Measurements from ENCODE around the gene MVB12B.

Gene MVB12B

DNA sequence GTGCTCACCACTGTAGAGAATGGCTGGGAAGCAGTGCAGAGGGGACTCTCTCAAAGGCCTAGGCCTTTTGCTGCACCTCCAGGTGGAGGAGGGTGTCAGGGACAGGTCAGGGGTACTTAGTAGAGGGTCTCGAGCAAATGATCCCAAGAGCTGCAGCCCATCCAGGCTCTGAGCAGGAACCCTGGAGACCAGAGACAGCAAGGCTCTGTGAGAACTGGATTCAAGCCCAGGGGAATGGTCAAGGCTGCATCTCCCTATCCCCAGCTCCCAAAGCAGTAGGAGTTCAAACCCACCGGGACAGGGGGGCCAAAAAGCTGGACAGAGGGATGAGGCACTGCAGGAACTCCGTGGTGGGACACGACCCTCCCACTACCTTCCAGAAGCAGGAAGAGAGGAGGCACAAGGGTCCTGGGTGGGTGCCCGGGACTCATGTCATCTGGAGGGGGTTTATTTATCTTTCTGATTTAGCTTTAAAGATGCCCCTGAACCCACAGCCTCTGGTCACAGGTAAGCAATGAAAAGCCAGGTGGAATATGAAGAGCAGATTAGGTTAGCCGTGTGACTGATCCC is 124.8 kb downstream of the MVB12B start:
- no peak for DNase-seq (ENCODE audit: low read depth)
- no peak for TF ChIP-seq POLR2A (IDR thresholded peaks at IDR 0.05; ENCODE audit: extremely low read depth, insufficient read length)
- no peak for TF ChIP-seq MYC (IDR thresholded peaks at IDR 0.05; ENCODE audit: low read depth, low read length)
- TF ChIP-seq, protein P1, sequence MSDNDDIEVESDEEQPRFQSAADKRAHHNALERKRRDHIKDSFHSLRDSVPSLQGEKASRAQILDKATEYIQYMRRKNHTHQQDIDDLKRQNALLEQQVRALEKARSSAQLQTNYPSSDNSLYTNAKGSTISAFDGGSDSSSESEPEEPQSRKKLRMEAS (IDR thresholded peaks at IDR 0.05; ENCODE audit: low read depth, low read length): no peak
- TF ChIP-seq, protein P2, sequence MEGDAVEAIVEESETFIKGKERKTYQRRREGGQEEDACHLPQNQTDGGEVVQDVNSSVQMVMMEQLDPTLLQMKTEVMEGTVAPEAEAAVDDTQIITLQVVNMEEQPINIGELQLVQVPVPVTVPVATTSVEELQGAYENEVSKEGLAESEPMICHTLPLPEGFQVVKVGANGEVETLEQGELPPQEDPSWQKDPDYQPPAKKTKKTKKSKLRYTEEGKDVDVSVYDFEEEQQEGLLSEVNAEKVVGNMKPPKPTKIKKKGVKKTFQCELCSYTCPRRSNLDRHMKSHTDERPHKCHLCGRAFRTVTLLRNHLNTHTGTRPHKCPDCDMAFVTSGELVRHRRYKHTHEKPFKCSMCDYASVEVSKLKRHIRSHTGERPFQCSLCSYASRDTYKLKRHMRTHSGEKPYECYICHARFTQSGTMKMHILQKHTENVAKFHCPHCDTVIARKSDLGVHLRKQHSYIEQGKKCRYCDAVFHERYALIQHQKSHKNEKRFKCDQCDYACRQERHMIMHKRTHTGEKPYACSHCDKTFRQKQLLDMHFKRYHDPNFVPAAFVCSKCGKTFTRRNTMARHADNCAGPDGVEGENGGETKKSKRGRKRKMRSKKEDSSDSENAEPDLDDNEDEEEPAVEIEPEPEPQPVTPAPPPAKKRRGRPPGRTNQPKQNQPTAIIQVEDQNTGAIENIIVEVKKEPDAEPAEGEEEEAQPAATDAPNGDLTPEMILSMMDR (IDR thresholded peaks at IDR 0.05; ENCODE audit: low read depth, low read length): no peak

DNA sequence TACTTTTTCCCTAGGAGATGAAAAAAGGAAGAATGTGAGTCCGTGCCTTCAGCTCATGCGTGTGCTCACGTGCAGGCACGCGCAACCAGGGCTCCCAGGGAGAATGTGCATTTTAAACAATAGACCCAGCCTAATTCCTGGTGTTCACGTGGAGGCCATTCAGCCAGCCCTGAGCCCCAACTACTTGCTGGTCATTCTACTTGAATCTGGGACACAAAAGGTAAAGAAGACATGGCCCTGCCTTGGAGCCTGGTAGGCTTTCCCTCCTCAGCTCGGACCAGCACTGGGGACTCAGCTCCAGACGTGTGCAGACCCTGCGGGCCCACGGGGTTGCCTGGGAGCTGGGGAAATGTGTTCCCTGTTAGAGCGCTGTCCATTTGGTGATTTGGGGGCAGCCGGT is 125.5 kb downstream of the MVB12B start:
- no peak for DNase-seq (ENCODE audit: low read depth)
- no peak for TF ChIP-seq MYC (IDR thresholded peaks at IDR 0.05; ENCODE audit: low read depth, low read length)
- no peak for TF ChIP-seq POLR2A (IDR thresholded peaks at IDR 0.05; ENCODE audit: extremely low read depth, insufficient read length)
- TF ChIP-seq, protein P2 (IDR thresholded peaks at IDR 0.05; ENCODE audit: low read depth, low read length): no peak
- TF ChIP-seq, protein P1 (IDR thresholded peaks at IDR 0.05; ENCODE audit: low read depth, low read length): no peak
- H3K4me3 ChIP-seq (ENCODE audit: low read depth, low read length): no peak overlapping the region

More for the DNA sequence above, 124.8 kb downstream of the MVB12B start:
- no peak overlapping the region for H3K4me3 ChIP-seq (ENCODE audit: low read depth, low read length)

DNA sequence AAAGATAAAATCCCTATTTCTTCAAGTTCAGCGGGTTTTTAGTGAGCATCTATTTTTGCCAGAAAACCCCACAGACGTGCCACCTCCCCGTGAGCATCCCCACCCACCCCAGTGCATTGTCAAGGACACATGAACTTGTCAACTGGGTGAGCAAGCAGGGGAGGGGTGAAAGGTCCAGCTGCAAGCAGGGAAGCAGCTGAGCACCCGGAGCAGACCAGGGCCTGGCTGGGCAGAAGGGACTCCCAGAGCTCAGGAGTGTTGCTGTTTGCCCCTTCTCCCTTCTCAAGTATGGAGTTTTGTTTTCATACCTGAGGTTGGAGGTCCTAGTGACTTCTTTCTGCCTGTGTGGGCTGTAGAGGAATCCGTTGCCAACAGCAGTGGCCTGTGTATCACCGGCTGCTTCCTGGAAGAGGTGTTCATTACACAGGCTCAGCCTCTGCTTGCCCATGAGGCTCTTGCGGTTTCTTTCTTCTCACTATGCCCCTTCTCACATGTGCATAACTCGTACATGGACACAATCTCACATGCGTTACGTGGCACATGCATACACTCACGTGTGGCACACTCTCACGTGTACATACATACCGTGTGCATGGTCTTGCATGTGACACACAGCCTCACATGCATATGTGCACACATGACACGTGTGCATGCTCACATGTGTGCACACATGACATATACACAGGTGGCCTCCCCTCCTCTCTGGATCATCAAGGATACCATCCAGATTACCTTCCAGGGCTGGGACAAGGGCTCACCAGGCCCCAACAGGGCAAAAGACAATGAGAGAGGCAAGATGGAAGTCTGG is 126.7 kb downstream of the MVB12B start:
- no peak for TF ChIP-seq MYC (IDR thresholded peaks at IDR 0.05; ENCODE audit: low read depth, low read length)
- TF ChIP-seq POLR2A (IDR thresholded peaks at IDR 0.05; ENCODE audit: extremely low read depth, insufficient read length): no peak
- TF ChIP-seq, protein P2 (IDR thresholded peaks at IDR 0.05; ENCODE audit: low read depth, low read length): no peak
- TF ChIP-seq, protein P1 (IDR thresholded peaks at IDR 0.05; ENCODE audit: low read depth, low read length): no peak
- DNase-seq (ENCODE audit: low read depth): no peak
- H3K4me3 ChIP-seq (ENCODE audit: low read depth, low read length): no peak overlapping the region

DNA sequence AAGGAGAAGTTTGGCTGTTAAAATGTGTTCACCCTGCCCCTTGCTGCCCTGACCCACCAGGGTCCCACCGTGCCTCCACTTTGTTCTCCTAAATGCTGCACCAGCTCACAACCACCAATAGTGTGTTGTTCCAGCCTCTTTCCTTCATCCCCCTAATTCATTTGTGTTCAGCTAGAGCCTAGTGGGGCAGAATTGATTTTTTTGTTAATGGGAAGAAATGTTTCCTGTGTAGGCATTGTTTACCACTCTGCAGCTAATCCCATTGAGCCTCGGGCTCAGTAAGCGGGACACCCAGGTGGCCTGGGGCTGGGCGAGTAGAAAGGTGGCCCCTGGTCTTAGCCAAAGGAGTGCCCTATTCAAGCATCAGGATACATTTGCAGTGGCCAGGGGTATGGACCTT is 127.6 kb downstream of the MVB12B start:
- no peak overlapping the region for H3K4me3 ChIP-seq (ENCODE audit: low read depth, low read length)

DNA sequence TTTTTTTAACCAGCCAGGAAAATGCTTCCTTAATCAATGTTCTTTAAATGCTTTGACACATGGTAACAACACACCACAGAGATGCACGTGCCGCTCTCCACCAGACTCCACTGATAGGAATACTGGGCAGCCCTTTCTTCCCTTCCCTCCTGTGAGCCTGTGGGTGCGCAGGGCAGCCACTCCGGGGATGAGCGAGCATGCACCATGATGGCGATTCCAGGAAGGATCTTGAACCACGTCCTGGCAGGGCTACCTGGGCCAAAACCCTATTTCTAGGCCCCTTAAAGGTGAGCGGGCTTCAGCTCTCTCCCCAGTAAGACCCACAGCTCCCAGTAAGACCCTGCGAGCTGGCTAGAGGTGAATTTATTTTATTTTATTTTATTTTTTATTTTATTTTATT is 128.2 kb downstream of the MVB12B start:
- no peak for DNase-seq (ENCODE audit: low read depth)
- H3K4me3 ChIP-seq (ENCODE audit: low read depth, low read length): no peak overlapping the region
- TF ChIP-seq MYC (IDR thresholded peaks at IDR 0.05; ENCODE audit: low read depth, low read length): no peak
- TF ChIP-seq, protein P1 (IDR thresholded peaks at IDR 0.05; ENCODE audit: low read depth, low read length): no peak
- TF ChIP-seq POLR2A (IDR thresholded peaks at IDR 0.05; ENCODE audit: extremely low read depth, insufficient read length): no peak
- TF ChIP-seq, protein P2 (IDR thresholded peaks at IDR 0.05; ENCODE audit: low read depth, low read length): no peak

More for the DNA sequence above, 127.6 kb downstream of the MVB12B start:
- no peak for DNase-seq (ENCODE audit: low read depth)
- TF ChIP-seq MYC (IDR thresholded peaks at IDR 0.05; ENCODE audit: low read depth, low read length) (no peak), POLR2A (IDR thresholded peaks at IDR 0.05; ENCODE audit: extremely low read depth, insufficient read length) (no peak)
- TF ChIP-seq, protein P1 (IDR thresholded peaks at IDR 0.05; ENCODE audit: low read depth, low read length): no peak
- TF ChIP-seq, protein P2 (IDR thresholded peaks at IDR 0.05; ENCODE audit: low read depth, low read length): no peak
